HEK293 (cell line): ENCODE measurements around the gene CBX2.

Source experiments
- CTCF ChIA-PET: fragments of 350-600 bp; formaldehyde crosslinking; extraction: SDS; loops from one replicate; lab custom pipeline; 2021; ENCODE audit warnings: antibody characterized with exemption; lab: Yijun Ruan, JAX
- POLR2A ChIA-PET: fragments of 300-600 bp; formaldehyde crosslinking; extraction: SDS; loops from one replicate; lab custom pipeline; 2020; ENCODE audit warnings: antibody characterized with exemption, inconsistent platforms; lab: Yijun Ruan, JAX
- H3K27ac ChIP-seq: fragments of 200-500 bp; sonication (Bioruptor generic); 2 replicates; pipeline ENCODE4 v1.5.1; 2014; ENCODE audit warnings: low read depth, low read length, control low read depth, inconsistent platforms; ENCODE audit errors: extremely low read depth
- H3K36me3 ChIP-seq, 2 experiments: fragments of 200-500 bp in 1 of 2; sonication (Bioruptor generic) in 1 of 2; 1 replicate in 1 of 2; 2 replicates in 1 of 2; pipeline ENCODE4 v1.5.1; 2014 to 2017; ENCODE audit warnings: inconsistent platforms in 2 of 2, low read length in 2 of 2; ENCODE audit not compliant: control insufficient read depth in 2 of 2, insufficient read depth in 1 of 2
- H3K4me1 ChIP-seq: fragments of 200-500 bp; sonication (Bioruptor generic); 2 replicates; pipeline ENCODE4 v1.5.1; 2014; ENCODE audit warnings: mild to moderate bottlenecking, low read length, inconsistent platforms; ENCODE audit not compliant: control insufficient read depth, insufficient read depth
- H3K4me3 ChIP-seq: 2 replicates; pipeline ENCODE4 v1.5.1; 2011; ENCODE audit warnings: low read depth, mild to moderate bottlenecking, control low read depth, low read length, moderate library complexity
- H3K9me3 ChIP-seq: fragments of 200-500 bp; sonication (Bioruptor generic); 2 replicates; pipeline ENCODE4 v1.5.1; 2014; ENCODE audit warnings: low read depth, low read length, inconsistent platforms; ENCODE audit not compliant: control insufficient read depth, insufficient read depth
- ELK4 ChIP-seq: IDR thresholded peaks from 2 replicates; pipeline ENCODE4 v1.6.1; 2011; ENCODE audit warnings: mild to moderate bottlenecking, low read depth, low read length, borderline replicate concordance
- HOXC10 ChIP-seq: sonication (generic); formaldehyde crosslinking; IDR thresholded peaks from 2 replicates; pipeline ENCODE4 v1.8.1; 2023; ENCODE audit warnings: mild to moderate bottlenecking, missing genetic modification reagents
- KLF7 ChIP-seq: fragments of 450-650 bp; formaldehyde crosslinking; IDR thresholded peaks from 2 replicates; pipeline ENCODE4 v1.5.1; 2016; ENCODE audit warnings: missing biosample characterization, missing genetic modification characterization, borderline replicate concordance
- OSR2 ChIP-seq: fragments of 450-650 bp; formaldehyde crosslinking; IDR thresholded peaks from 2 replicates; pipeline ENCODE4 v1.5.1; 2016; ENCODE audit warnings: missing biosample characterization, missing genetic modification characterization
- OVOL3 ChIP-seq: fragments of 450-650 bp; formaldehyde crosslinking; IDR thresholded peaks from 2 replicates; pipeline ENCODE4 v1.5.1; 2016; ENCODE audit warnings: missing biosample characterization, missing genetic modification characterization
- PRDM1 ChIP-seq: fragments of 450-650 bp; formaldehyde crosslinking; IDR thresholded peaks from 2 replicates; pipeline ENCODE4; 2016; ENCODE audit warnings: missing biosample characterization, missing genetic modification characterization
- REPIN1 ChIP-seq: fragments of 450-650 bp; formaldehyde crosslinking; IDR thresholded peaks from 2 replicates; pipeline ENCODE4 v1.5.1; 2017; ENCODE audit warnings: missing biosample characterization, missing genetic modification characterization, low read depth
- SP2 ChIP-seq: fragments of 450-650 bp; formaldehyde crosslinking; IDR thresholded peaks from 2 replicates; pipeline ENCODE4 v1.5.1; 2016; ENCODE audit warnings: missing biosample characterization, missing genetic modification characterization
- ZBTB48 ChIP-seq: fragments of 450-650 bp; formaldehyde crosslinking; IDR thresholded peaks from 2 replicates; pipeline ENCODE4 v1.5.1; 2016; ENCODE audit warnings: missing biosample characterization, missing genetic modification characterization
- ZFP41 ChIP-seq: fragments of 450-650 bp; formaldehyde crosslinking; IDR thresholded peaks from 2 replicates; pipeline ENCODE4 v1.5.1; 2016; ENCODE audit warnings: missing biosample characterization, missing genetic modification characterization, borderline replicate concordance
- ZFP69B ChIP-seq: fragments of 450-650 bp; formaldehyde crosslinking; IDR thresholded peaks from 2 replicates; pipeline ENCODE4 v1.5.1; 2016; ENCODE audit warnings: missing biosample characterization, missing genetic modification characterization
- ZNF132 ChIP-seq: fragments of 450-650 bp; formaldehyde crosslinking; IDR thresholded peaks from 2 replicates; pipeline ENCODE4 v1.5.1; 2017; ENCODE audit warnings: missing biosample characterization, missing genetic modification characterization, borderline replicate concordance
- ZNF2 ChIP-seq: fragments of 450-650 bp; formaldehyde crosslinking; IDR thresholded peaks from 2 replicates; pipeline ENCODE4 v1.5.1; 2016; ENCODE audit warnings: missing biosample characterization, missing genetic modification characterization
- ZNF211 ChIP-seq: fragments of 450-650 bp; formaldehyde crosslinking; IDR thresholded peaks from 2 replicates; pipeline ENCODE4 v1.5.1; 2016; ENCODE audit warnings: low read depth, missing biosample characterization, missing genetic modification characterization
- ZNF404 ChIP-seq: fragments of 450-650 bp; formaldehyde crosslinking; IDR thresholded peaks from 2 replicates; pipeline ENCODE4 v1.5.1; 2017; ENCODE audit warnings: missing biosample characterization, missing genetic modification characterization
- ZNF596 ChIP-seq: fragments of 450-650 bp; IDR thresholded peaks from 2 replicates; pipeline ENCODE4 v1.5.0; 2018; ENCODE audit warnings: missing biosample characterization, mild to moderate bottlenecking, missing genetic modification characterization, moderate library complexity
- ZNF639 ChIP-seq: fragments of 450-650 bp; formaldehyde crosslinking; IDR thresholded peaks from 2 replicates; pipeline ENCODE4 v1.5.1; 2016; ENCODE audit warnings: missing biosample characterization, missing genetic modification characterization
- ZSCAN5A ChIP-seq: fragments of 450-650 bp; formaldehyde crosslinking; IDR thresholded peaks from 2 replicates; pipeline ENCODE4 v1.5.1; 2016; ENCODE audit warnings: missing biosample characterization, missing genetic modification characterization
- TF ChIP-seq, protein P1 (sequence below): fragments of 450-650 bp; formaldehyde crosslinking; IDR thresholded peaks from 2 replicates; pipeline ENCODE4 v1.5.1; 2017; ENCODE audit warnings: missing biosample characterization, missing genetic modification characterization
- TF ChIP-seq, protein P2 (sequence below): fragments of 450-650 bp; formaldehyde crosslinking; IDR thresholded peaks from 2 replicates; pipeline ENCODE4 v1.5.1; 2017; ENCODE audit warnings: missing biosample characterization, mild to moderate bottlenecking, missing genetic modification characterization, moderate library complexity
- TF ChIP-seq, protein P3 (sequence below): fragments of 450-650 bp; formaldehyde crosslinking; IDR thresholded peaks from 2 replicates; pipeline ENCODE4 v1.5.1; 2016; ENCODE audit warnings: missing biosample characterization, missing genetic modification characterization

Gene CBX2

DNA sequence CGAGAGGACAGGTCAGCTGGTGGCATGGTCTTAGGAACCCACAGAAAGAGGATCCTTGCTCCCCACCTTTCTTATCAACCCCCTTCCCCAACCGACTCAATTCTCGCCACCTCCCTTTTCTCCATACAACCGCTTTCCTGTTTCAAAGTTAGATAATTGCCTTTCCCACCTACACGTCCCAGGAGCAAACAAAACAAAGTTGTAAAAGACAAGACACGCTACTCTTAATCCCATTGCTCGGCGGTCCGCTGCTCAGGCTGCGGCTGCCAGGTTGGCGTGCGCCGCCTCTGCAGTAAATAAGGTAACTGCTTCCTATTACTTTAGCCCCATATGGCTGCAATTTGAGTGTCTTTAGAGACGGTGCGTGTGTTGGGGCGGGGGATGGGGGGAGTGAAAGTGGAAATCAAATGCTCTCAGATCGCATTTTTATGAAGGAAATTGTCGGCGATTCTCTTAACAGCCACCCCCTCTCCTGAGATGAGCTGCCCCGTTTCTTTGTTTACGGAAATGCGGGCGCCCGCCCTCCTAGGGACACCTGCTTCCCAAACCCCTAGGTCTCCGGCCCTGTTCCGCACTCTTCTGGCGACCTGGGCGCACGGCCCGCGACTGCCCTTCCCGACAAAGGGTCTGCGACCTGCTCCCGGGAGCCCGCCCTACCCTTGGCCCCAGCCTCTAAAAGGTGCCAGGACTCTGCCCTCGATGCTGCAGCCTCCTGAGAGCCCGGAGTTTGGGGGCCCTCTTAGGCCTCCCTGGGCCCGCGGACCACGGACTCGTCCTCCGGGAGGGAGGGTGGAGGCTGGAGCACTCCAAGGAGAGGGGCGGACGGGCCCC lies 22.6 kb downstream of the CBX2 start (continued):
- TF ChIP-seq ZNF2 (tag by site-specific recombination) (peak; percentile 18; the same call in 1 of the 2 replicates), ZFP69B (tag by site-specific recombination) (peak; percentile 32), OSR2 (tag by site-specific recombination) (peak; percentile 78), ZNF132 (no peak), REPIN1 (tag by site-specific recombination) (0 out of 2 replicates have a peak, but pooled peaks have one; percentile 14), PRDM1 (tag by site-specific recombination) (peak; percentile 87), KLF7 (tag by site-specific recombination) (peak; percentile 25; the same call in 1 of the 2 replicates)
- TF ChIP-seq, protein P1, sequence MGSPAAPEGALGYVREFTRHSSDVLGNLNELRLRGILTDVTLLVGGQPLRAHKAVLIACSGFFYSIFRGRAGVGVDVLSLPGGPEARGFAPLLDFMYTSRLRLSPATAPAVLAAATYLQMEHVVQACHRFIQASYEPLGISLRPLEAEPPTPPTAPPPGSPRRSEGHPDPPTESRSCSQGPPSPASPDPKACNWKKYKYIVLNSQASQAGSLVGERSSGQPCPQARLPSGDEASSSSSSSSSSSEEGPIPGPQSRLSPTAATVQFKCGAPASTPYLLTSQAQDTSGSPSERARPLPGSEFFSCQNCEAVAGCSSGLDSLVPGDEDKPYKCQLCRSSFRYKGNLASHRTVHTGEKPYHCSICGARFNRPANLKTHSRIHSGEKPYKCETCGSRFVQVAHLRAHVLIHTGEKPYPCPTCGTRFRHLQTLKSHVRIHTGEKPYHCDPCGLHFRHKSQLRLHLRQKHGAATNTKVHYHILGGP: no peak

DNA sequence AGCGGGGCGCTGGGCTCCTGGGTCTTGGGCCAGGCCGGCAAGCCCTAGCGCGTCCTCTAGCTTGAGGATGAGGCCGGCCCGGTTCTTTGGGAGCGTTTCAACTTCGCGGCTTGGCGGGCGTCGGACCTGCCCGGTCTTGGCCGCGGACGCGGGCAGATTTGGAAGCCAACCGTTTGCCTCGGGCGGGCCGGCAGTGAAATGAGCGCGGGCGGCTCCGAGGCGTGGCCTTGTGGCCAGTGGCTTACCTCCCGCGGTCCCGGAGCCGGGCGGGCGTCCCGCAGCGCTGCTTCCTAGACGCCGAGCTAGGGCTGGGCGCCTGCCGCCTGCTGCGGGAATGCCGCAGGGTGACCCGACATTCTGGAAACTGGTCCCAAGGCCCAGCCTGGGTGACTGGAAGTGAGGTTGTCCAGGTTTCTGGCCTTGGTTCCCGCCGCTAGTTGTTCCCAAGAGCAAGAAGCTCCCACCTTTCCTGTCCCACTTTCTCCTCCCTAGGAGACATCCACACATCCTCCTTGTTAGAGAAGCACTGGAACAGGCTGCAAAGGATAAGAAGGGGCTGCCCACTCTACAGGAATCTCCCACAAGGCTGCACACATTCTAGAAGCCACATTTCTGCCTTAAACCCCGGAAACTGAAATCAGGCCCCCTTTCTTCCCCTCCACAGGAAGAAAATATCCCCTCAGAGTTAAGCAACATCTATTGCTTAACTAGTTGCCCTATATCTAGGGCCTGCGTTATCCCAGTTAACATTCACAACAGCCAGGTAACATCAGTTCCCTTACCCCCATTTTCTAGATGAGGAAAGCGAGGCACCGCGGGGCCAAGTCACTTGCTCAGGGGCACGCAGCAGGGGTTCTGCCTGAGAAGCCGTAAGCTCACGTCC lies 23.4 kb downstream of the CBX2 start:
- ChIA-PET POLR2A (interaction anchor here (0.7 to 2.0 kb wide), 6 partner anchors 10 to 300 kb away, joined by 3 to 20 read pairs (median 4); partner anchors contain the start of genes CBX4 and GAA), CTCF (interaction anchor here (0.5 to 2.6 kb wide), 11 partner anchors 11 to 564 kb away, joined by 3 to 9 read pairs (median 4); no protein-coding TSS in a partner anchor)
- Histone ChIP-seq H3K36me3 (no peaks in the 10 kb centered on the region), H3K4me1 (peaks cover 16% of the 10 kb centered on the region), H3K4me3 (peak overlapping the region; percentile 32), H3K9me3 (no peaks in the 10 kb centered on the region), H3K27ac (peak overlapping the region; percentile 85)
- TF ChIP-seq ZBTB48 (no peak), SP2 (peak; percentile 45), OVOL3 (tag by site-specific recombination) (no peak), ZNF639 (tag by site-specific recombination) (no peak), ZFP41 (no peak), ZNF211 (tag by site-specific recombination) (no peak), HOXC10 (CRISPR knock-in tag) (no peak), ZNF596 (tag by site-specific recombination) (no peak), ELK4 (no peak), ZNF404 (tag by site-specific recombination) (no peak), ZSCAN5A (tag by site-specific recombination) (no peak)
- TF ChIP-seq, protein P2, sequence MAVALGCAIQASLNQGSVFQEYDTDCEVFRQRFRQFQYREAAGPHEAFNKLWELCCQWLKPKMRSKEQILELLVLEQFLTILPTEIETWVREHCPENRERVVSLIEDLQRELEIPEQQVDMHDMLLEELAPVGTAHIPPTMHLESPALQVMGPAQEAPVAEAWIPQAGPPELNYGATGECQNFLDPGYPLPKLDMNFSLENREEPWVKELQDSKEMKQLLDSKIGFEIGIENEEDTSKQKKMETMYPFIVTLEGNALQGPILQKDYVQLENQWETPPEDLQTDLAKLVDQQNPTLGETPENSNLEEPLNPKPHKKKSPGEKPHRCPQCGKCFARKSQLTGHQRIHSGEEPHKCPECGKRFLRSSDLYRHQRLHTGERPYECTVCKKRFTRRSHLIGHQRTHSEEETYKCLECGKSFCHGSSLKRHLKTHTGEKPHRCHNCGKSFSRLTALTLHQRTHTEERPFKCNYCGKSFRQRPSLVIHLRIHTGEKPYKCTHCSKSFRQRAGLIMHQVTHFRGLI (tag by site-specific recombination): peak; percentile 79
- TF ChIP-seq, protein P3, sequence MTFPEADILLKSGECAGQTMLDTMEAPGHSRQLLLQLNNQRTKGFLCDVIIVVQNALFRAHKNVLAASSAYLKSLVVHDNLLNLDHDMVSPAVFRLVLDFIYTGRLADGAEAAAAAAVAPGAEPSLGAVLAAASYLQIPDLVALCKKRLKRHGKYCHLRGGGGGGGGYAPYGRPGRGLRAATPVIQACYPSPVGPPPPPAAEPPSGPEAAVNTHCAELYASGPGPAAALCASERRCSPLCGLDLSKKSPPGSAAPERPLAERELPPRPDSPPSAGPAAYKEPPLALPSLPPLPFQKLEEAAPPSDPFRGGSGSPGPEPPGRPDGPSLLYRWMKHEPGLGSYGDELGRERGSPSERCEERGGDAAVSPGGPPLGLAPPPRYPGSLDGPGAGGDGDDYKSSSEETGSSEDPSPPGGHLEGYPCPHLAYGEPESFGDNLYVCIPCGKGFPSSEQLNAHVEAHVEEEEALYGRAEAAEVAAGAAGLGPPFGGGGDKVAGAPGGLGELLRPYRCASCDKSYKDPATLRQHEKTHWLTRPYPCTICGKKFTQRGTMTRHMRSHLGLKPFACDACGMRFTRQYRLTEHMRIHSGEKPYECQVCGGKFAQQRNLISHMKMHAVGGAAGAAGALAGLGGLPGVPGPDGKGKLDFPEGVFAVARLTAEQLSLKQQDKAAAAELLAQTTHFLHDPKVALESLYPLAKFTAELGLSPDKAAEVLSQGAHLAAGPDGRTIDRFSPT (tag by site-specific recombination): peak; percentile 67
